Measurements from ENCODE around the gene MRTO4. TPM values are rescaled to one million over a fixed set of nuclear protein-coding genes. Genes with fewer than 3 reads are reported as not detected.

Gene MRTO4
- total and polyA plus RNA-seq, 2 of the 13 experiments (the other 11 are each of a cell fraction or from before 2014, with no cell fraction given), result 28.1 to 59.2 TPM

- TF ChIP-seq, protein P1, sequence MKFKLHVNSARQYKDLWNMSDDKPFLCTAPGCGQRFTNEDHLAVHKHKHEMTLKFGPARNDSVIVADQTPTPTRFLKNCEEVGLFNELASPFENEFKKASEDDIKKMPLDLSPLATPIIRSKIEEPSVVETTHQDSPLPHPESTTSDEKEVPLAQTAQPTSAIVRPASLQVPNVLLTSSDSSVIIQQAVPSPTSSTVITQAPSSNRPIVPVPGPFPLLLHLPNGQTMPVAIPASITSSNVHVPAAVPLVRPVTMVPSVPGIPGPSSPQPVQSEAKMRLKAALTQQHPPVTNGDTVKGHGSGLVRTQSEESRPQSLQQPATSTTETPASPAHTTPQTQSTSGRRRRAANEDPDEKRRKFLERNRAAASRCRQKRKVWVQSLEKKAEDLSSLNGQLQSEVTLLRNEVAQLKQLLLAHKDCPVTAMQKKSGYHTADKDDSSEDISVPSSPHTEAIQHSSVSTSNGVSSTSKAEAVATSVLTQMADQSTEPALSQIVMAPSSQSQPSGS (CRISPR knock-in tag; IDR thresholded peaks at IDR 0.05), result peak; percentile 42; the same call in 1 of the 2 replicates
- TF ChIP-seq ZSCAN22 (CRISPR knock-in tag; IDR thresholded peaks at IDR 0.05) (no peak), ZNF563 (CRISPR knock-in tag; IDR thresholded peaks at IDR 0.05) (peak; percentile 95), TGIF2 (CRISPR knock-in tag; IDR thresholded peaks at IDR 0.05) (peak; percentile 28; the same call in 1 of the 2 replicates), BORCS8-MEF2B (CRISPR knock-in tag; IDR thresholded peaks at IDR 0.05) (peak; percentile 94; the same call in 1 of the 2 replicates), SCMH1 (CRISPR knock-in tag; IDR thresholded peaks at IDR 0.05; ENCODE audit: borderline replicate concordance) (no peak), TOPORS (CRISPR knock-in tag; IDR thresholded peaks at IDR 0.05) (peak; percentile 46; the same call in 1 of the 2 replicates), SYNCRIP (IDR thresholded peaks at IDR 0.05; ENCODE audit: insufficient read depth, low read depth, low read length) (no peak), BRCA1 (CRISPR knock-in tag; IDR thresholded peaks at IDR 0.05) (peak; percentile 22; the same call in 1 of the 2 replicates), HIVEP1 (CRISPR knock-in tag; IDR thresholded peaks at IDR 0.05) (peak; percentile 88), KDM1A (CRISPR knock-in tag; IDR thresholded peaks at IDR 0.05) (no peak), ATF7-NPFF (CRISPR knock-in tag; IDR thresholded peaks at IDR 0.05; ENCODE audit: low read depth) (peak; percentile 60; the same call in 1 of the 2 replicates), ZNF234 (CRISPR knock-in tag; conservative IDR thresholded peaks at IDR 0.05) (no peak), FOXK2 (IDR thresholded peaks at IDR 0.05) (no peak), ZNF205 (CRISPR knock-in tag; IDR thresholded peaks at IDR 0.05) (no peak), SATB2 (CRISPR knock-in tag; IDR thresholded peaks at IDR 0.05) (0 out of 2 replicates have a peak, but pooled peaks have one; percentile 24), HOXA7 (CRISPR knock-in tag; IDR thresholded peaks at IDR 0.05) (no peak), ERF (CRISPR knock-in tag; IDR thresholded peaks at IDR 0.05) (peak; percentile 67), ZNF784 (CRISPR knock-in tag; IDR thresholded peaks at IDR 0.05; ENCODE audit: borderline replicate concordance) (peak; percentile 90), TBL1XR1 (IDR thresholded peaks at IDR 0.05; ENCODE audit: borderline replicate concordance, low read length, partially characterized antibody) (no peak), TP53 (CRISPR knock-in tag; conservative IDR thresholded peaks at IDR 0.05) (no peak), CHCHD3 (CRISPR knock-in tag; IDR thresholded peaks at IDR 0.05) (no peak), TBX2 (CRISPR knock-in tag; IDR thresholded peaks at IDR 0.05; ENCODE audit: borderline replicate concordance) (peak; percentile 66; the same call in 1 of the 2 replicates), ZMYM2 (CRISPR knock-in tag; IDR thresholded peaks at IDR 0.05) (0 out of 2 replicates have a peak, but pooled peaks have one; percentile 17), NR1H2 (CRISPR knock-in tag; IDR thresholded peaks at IDR 0.05; ENCODE audit: borderline replicate concordance, low read depth) (peak; percentile 49; the same call in 1 of the 2 replicates), PBX2 (CRISPR knock-in tag; IDR thresholded peaks at IDR 0.05) (no peak)
- TF ChIP-seq, protein P2, sequence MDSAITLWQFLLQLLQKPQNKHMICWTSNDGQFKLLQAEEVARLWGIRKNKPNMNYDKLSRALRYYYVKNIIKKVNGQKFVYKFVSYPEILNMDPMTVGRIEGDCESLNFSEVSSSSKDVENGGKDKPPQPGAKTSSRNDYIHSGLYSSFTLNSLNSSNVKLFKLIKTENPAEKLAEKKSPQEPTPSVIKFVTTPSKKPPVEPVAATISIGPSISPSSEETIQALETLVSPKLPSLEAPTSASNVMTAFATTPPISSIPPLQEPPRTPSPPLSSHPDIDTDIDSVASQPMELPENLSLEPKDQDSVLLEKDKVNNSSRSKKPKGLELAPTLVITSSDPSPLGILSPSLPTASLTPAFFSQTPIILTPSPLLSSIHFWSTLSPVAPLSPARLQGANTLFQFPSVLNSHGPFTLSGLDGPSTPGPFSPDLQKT (CRISPR knock-in tag; IDR thresholded peaks at IDR 0.05; ENCODE audit: borderline replicate concordance), result no peak; the same call in 1 of the 2 replicates
These were observed at the start of gene MRTO4, which contains the start of gene EMC1 (continued) for GRCh38 chr1:19251305-19252196.
